ENCODE measurements around the gene ZNF418. TPM values are rescaled to one million over a fixed set of nuclear protein-coding genes. Genes with fewer than 3 reads are reported as not detected.
"Not testable (repeated sequence)": the region's sequence is repeated elsewhere in the genome, so short reads cannot be mapped to it uniquely, and the experiment has no call there.

Gene ZNF418
- total and polyA plus RNA-seq, 4 donors: 23.9 to 32.9 (median 28.1) TPM

- Histone ChIP-seq H3K9me3 (ENCODE audit: control insufficient read depth, insufficient read depth, low read length) (no peaks in the 10 kb centered on the region), H3K27ac (ENCODE audit: low read depth, low read length) (peak overlapping the region; percentile 75), H3K4me1 (ENCODE audit: control insufficient read depth, insufficient read depth, low read length) (peaks cover 18% of the 10 kb centered on the region), H3K36me3 (ENCODE audit: control insufficient read depth, insufficient read depth, low read length) (peaks cover 21% of the 10 kb centered on the region), H3K4me3 (ENCODE audit: low read depth, low read length) (peak overlapping the region; percentile 86), H3K27me3 (ENCODE audit: control insufficient read depth, insufficient read depth, low read length) (no peaks in the 10 kb centered on the region)
- 0% methylated on average over 18 of the region's 18 CpGs for WGBS (ENCODE audit: insufficient coverage)
- no peak for DNase-seq (ENCODE audit: low read depth in 4 of 6, low spot score in 6 of 6)
Measured at GRCh38 chr19:57947088-57947418, 11.9 kb upstream of the ZNF418 start.

GRCh38 chr19:57946316-57946715 lies 11.1 kb upstream of the ZNF418 start:
- peaks cover 18% of the 10 kb centered on the region for H3K4me1 ChIP-seq (ENCODE audit: control insufficient read depth, insufficient read depth, low read length)
- no peaks in the 10 kb centered on the region for H3K9me3 ChIP-seq (ENCODE audit: control insufficient read depth, insufficient read depth, low read length)
- 47% methylated on average over 2 of the region's 2 CpGs for WGBS (ENCODE audit: insufficient coverage)
- peaks cover 21% of the 10 kb centered on the region for H3K36me3 ChIP-seq (ENCODE audit: control insufficient read depth, insufficient read depth, low read length)
- no peak overlapping the region for H3K27ac ChIP-seq (ENCODE audit: low read depth, low read length)
- H3K27me3 ChIP-seq (ENCODE audit: control insufficient read depth, insufficient read depth, low read length): no peaks in the 10 kb centered on the region
- no peak for DNase-seq (ENCODE audit: low read depth in 4 of 6, low spot score in 6 of 6)
- H3K4me3 ChIP-seq (ENCODE audit: low read depth, low read length): peak overlapping the region; percentile 86

DNA sequence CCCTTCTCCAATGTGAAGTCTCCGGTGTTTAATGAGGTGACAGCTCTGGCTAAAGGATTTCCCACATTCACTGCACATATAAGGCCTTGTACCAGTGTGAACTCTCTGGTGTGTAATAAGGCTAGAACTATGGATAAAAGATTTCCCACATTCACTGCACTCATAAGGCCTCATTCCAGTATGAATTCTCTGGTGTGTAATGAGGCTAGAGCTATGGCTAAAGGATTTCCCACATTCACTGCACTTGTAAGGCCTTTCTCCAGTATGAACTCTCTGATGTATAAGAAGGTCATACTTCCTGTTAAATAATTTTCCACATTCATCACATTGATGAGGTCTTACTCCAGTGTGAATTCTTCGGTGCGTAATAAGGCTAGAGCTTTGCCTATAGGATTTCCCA lies 6.4 kb upstream of the ZNF418 start:
- Histone ChIP-seq H3K27me3 (ENCODE audit: control insufficient read depth, insufficient read depth, low read length) (no peaks in the 10 kb centered on the region), H3K4me3 (ENCODE audit: low read depth, low read length) (no peak overlapping the region), H3K9me3 (ENCODE audit: control insufficient read depth, insufficient read depth, low read length) (no peaks in the 10 kb centered on the region), H3K27ac (ENCODE audit: low read depth, low read length) (no peak overlapping the region), H3K36me3 (ENCODE audit: control insufficient read depth, insufficient read depth, low read length) (peaks cover 31% of the 10 kb centered on the region), H3K4me1 (ENCODE audit: control insufficient read depth, insufficient read depth, low read length) (peaks cover 7% of the 10 kb centered on the region)
- no CpG with 5 or more reads among the region's 3 CpGs for WGBS (ENCODE audit: insufficient coverage)
- DNase-seq (ENCODE audit: low read depth in 4 of 6, low spot score in 6 of 6): no peak

DNA sequence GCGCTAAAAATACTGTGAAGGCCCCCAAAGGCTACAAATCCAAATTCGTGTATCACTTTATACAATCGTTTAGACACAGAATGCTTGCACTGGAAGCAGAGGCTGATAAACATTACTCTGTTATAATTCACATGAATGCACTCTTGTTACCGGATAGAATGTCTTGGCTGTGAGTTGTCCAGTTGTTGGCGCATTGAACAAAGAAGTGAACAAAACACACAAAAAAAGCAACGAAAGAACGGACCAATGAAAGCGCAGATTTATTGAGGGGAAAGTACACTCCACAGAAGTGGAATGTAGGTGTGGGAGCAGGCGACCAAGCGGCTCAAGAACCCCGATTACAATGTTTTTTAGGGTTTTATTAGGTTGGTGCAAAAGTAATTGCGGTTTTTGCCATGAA lies 529 bp upstream of the ZNF418 start:
- Histone ChIP-seq H3K4me3 (ENCODE audit: low read depth, low read length) (peak overlapping the region; percentile 69), H3K27ac (ENCODE audit: low read depth, low read length) (peak overlapping the region; percentile 54), H3K27me3 (ENCODE audit: control insufficient read depth, insufficient read depth, low read length) (no peaks in the 10 kb centered on the region), H3K4me1 (ENCODE audit: control insufficient read depth, insufficient read depth, low read length) (peaks cover 8% of the 10 kb centered on the region), H3K9me3 (ENCODE audit: control insufficient read depth, insufficient read depth, low read length) (no peaks in the 10 kb centered on the region), H3K36me3 (ENCODE audit: control insufficient read depth, insufficient read depth, low read length) (peaks cover 32% of the 10 kb centered on the region)
- WGBS (ENCODE audit: insufficient coverage): 77% methylated on average over 6 of the region's 12 CpGs
- peak in 1 of 6 donors; percentile 31 for DNase-seq (ENCODE audit: low read depth in 4 of 6, low spot score in 6 of 6)

GRCh38 chr19:57927587-57927986 lies 7.6 kb downstream of the ZNF418 start:
- no peaks in the 10 kb centered on the region for H3K9me3 ChIP-seq (ENCODE audit: control insufficient read depth, insufficient read depth, low read length)
- WGBS (ENCODE audit: insufficient coverage): 100% methylated on average over 4 of the region's 4 CpGs
- no peak overlapping the region for H3K4me3 ChIP-seq (ENCODE audit: low read depth, low read length)
- no peaks in the 10 kb centered on the region for H3K27me3 ChIP-seq (ENCODE audit: control insufficient read depth, insufficient read depth, low read length)
- no peak overlapping the region for H3K27ac ChIP-seq (ENCODE audit: low read depth, low read length)
- H3K4me1 ChIP-seq (ENCODE audit: control insufficient read depth, insufficient read depth, low read length): no peaks in the 10 kb centered on the region
- peaks cover 71% of the 10 kb centered on the region for H3K36me3 ChIP-seq (ENCODE audit: control insufficient read depth, insufficient read depth, low read length)
- no peak for DNase-seq (ENCODE audit: low read depth in 4 of 6, low spot score in 6 of 6)

- peak; percentile 84 to 99 (median 90) for DNase-seq (ENCODE audit: low read depth in 4 of 6, low spot score in 6 of 6)
- not testable (repeated sequence) for H3K9me3 ChIP-seq (ENCODE audit: control insufficient read depth, insufficient read depth, low read length); H3K27me3 ChIP-seq (ENCODE audit: control insufficient read depth, insufficient read depth, low read length); H3K4me1 ChIP-seq (ENCODE audit: control insufficient read depth, insufficient read depth, low read length); H3K27ac ChIP-seq (ENCODE audit: low read depth, low read length)
- WGBS (ENCODE audit: insufficient coverage): under 1% methylated on average over 47 of the region's 51 CpGs
- Histone ChIP-seq H3K4me3 (ENCODE audit: low read depth, low read length) (peak within 1 kb of the TSS; percentile 70), H3K36me3 (ENCODE audit: control insufficient read depth, insufficient read depth, low read length) (peaks cover 37% of the 10 kb centered on the region)
Measured at GRCh38 chr19:57916168-57916995, 18.8 kb downstream of the ZNF418 start, which contains the start of gene ZNF417. ZNF417 (minus strand) TSS chr19:57916592; CDS start chr19:57916411, 181 bp downstream.

DNA sequence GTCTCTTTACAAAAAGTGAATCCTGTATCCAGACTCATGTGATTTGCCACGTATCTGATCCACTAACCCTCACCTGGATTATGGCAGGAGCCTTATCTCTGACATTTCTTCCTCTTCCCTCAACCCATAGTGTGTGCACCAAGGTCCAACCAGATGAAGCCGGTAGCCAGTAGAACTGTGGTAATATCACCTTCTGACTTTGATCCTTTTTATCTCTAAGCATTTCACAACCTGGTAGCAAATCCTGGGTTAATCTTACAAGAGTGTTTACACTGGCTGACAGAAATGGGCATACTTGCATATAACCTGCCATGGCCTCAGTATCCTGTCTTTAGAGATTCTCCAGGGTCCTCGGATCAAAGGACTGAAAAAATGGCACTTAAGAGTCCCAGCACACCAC lies 20.7 kb downstream of the ZNF418 start:
- WGBS (ENCODE audit: insufficient coverage): 96% methylated on average over 3 of the region's 3 CpGs
- no peak for DNase-seq (ENCODE audit: low read depth in 4 of 6, low spot score in 6 of 6)
- Histone ChIP-seq H3K9me3 (ENCODE audit: control insufficient read depth, insufficient read depth, low read length) (no peaks in the 10 kb centered on the region), H3K4me3 (ENCODE audit: low read depth, low read length) (no peak overlapping the region), H3K27me3 (ENCODE audit: control insufficient read depth, insufficient read depth, low read length) (no peaks in the 10 kb centered on the region), H3K27ac (ENCODE audit: low read depth, low read length) (no peak overlapping the region), H3K36me3 (ENCODE audit: control insufficient read depth, insufficient read depth, low read length) (peaks cover 29% of the 10 kb centered on the region), H3K4me1 (ENCODE audit: control insufficient read depth, insufficient read depth, low read length) (peaks cover 7% of the 10 kb centered on the region)

DNA sequence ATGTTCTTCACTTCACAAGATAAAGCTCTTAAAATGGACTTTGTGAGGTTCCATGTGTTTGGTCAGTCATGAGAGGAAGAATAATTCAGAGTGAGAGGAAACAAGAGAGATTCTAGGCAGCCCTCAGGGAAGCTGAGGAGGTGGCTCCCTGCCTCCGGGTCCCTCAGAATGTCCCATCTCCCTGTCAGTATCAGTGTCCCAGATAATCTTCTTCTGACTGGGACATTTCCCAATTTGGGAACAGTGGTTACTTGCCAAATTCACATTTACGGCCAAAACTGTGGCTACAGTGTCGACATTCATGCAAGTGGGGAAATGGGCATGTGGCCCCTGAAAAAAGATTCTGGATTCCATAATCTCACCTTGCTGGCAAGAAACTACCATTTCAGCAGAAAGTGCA lies 27.8 kb downstream of the ZNF418 start:
- Histone ChIP-seq H3K4me3 (ENCODE audit: low read depth, low read length) (no peak overlapping the region), H3K9me3 (ENCODE audit: control insufficient read depth, insufficient read depth, low read length) (no peaks in the 10 kb centered on the region), H3K4me1 (ENCODE audit: control insufficient read depth, insufficient read depth, low read length) (no peaks in the 10 kb centered on the region), H3K27me3 (ENCODE audit: control insufficient read depth, insufficient read depth, low read length) (no peaks in the 10 kb centered on the region), H3K36me3 (ENCODE audit: control insufficient read depth, insufficient read depth, low read length) (peaks cover 30% of the 10 kb centered on the region), H3K27ac (ENCODE audit: low read depth, low read length) (no peak overlapping the region)
- 93% methylated on average over 2 of the region's 3 CpGs for WGBS (ENCODE audit: insufficient coverage)
- no peak for DNase-seq (ENCODE audit: low read depth in 4 of 6, low spot score in 6 of 6)

- no peak for DNase-seq (ENCODE audit: low read depth in 4 of 6, low spot score in 6 of 6)
- Histone ChIP-seq H3K36me3 (ENCODE audit: control insufficient read depth, insufficient read depth, low read length) (peaks cover 18% of the 10 kb centered on the region), H3K4me3 (ENCODE audit: low read depth, low read length) (no peak overlapping the region), H3K27me3 (ENCODE audit: control insufficient read depth, insufficient read depth, low read length) (no peaks in the 10 kb centered on the region), H3K27ac (ENCODE audit: low read depth, low read length) (no peak overlapping the region), H3K9me3 (ENCODE audit: control insufficient read depth, insufficient read depth, low read length) (no peaks in the 10 kb centered on the region), H3K4me1 (ENCODE audit: control insufficient read depth, insufficient read depth, low read length) (no peaks in the 10 kb centered on the region)
- 89% methylated on average over 3 of the region's 6 CpGs for WGBS (ENCODE audit: insufficient coverage)
Measured at GRCh38 chr19:57905258-57905657, 29.9 kb downstream of the ZNF418 start.

DNA sequence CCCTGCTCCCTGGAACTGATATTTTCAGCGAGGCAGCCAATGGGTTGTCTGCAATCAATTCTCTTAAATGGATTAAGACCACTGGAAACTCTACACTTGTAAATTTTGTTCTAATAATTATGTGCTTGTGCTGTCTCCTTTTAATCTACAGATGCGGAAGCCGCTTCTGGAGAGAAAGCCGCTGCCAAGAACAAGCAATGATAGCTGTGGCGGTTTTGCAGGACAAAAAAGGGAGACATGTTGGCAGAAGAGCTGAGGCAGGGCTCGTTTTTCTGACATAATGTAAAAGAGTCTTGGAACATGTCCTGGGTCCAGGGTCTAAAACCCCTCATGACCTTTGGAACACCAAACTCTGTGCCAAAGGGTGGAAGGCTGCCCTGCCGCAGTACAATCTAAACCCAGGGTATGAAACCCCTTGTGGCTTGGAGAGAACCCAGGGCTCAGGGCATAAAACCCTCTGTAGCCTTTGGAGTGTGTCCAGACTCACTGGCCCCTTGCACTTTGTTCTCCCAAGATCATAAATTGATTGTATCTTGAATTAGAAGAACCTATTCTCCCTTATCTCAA lies 31.5 kb downstream of the ZNF418 start:
- WGBS (ENCODE audit: insufficient coverage): 57% methylated on average over 6 of the region's 7 CpGs
- no peaks in the 10 kb centered on the region for H3K27me3 ChIP-seq (ENCODE audit: control insufficient read depth, insufficient read depth, low read length)
- H3K4me1 ChIP-seq (ENCODE audit: control insufficient read depth, insufficient read depth, low read length): no peaks in the 10 kb centered on the region
- no peak for DNase-seq (ENCODE audit: low read depth in 4 of 6, low spot score in 6 of 6)
- no peak overlapping the region for H3K27ac ChIP-seq (ENCODE audit: low read depth, low read length)
- H3K36me3 ChIP-seq (ENCODE audit: control insufficient read depth, insufficient read depth, low read length): peaks cover 15% of the 10 kb centered on the region
- no peak overlapping the region for H3K4me3 ChIP-seq (ENCODE audit: low read depth, low read length)
- H3K9me3 ChIP-seq (ENCODE audit: control insufficient read depth, insufficient read depth, low read length): no peaks in the 10 kb centered on the region
